ENCODE results near the gene HRG. TPM values are rescaled to one million over a fixed set of nuclear protein-coding genes. Genes with fewer than 3 reads are reported as not detected.

The HRG gene
- total and polyA plus RNA-seq, 2 of the 8 experiments (the other 6 are each of a cell fraction or from before 2014, with no cell fraction given), result 0.03 to 0.15 TPM

DNA sequence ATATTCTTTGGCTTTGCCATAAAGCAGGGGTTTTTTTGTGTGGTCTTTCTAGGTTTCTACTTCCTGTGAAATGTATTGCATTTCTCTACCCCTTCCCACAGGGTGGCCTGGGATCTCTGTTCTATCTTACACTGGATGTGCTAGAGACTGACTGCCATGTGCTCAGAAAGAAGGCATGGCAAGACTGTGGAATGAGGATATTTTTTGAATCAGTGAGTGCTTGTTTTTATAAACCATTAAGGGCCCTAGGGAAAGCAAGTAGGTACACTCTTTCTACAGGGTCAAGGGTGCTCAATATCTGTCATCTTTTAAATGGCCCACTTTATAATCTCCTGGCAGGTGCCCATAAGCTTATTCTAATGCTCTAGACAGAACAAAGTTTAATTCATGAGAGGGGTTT, 24.9 kb upstream of the HRG start (continued):
- TF ChIP-seq, protein P1, sequence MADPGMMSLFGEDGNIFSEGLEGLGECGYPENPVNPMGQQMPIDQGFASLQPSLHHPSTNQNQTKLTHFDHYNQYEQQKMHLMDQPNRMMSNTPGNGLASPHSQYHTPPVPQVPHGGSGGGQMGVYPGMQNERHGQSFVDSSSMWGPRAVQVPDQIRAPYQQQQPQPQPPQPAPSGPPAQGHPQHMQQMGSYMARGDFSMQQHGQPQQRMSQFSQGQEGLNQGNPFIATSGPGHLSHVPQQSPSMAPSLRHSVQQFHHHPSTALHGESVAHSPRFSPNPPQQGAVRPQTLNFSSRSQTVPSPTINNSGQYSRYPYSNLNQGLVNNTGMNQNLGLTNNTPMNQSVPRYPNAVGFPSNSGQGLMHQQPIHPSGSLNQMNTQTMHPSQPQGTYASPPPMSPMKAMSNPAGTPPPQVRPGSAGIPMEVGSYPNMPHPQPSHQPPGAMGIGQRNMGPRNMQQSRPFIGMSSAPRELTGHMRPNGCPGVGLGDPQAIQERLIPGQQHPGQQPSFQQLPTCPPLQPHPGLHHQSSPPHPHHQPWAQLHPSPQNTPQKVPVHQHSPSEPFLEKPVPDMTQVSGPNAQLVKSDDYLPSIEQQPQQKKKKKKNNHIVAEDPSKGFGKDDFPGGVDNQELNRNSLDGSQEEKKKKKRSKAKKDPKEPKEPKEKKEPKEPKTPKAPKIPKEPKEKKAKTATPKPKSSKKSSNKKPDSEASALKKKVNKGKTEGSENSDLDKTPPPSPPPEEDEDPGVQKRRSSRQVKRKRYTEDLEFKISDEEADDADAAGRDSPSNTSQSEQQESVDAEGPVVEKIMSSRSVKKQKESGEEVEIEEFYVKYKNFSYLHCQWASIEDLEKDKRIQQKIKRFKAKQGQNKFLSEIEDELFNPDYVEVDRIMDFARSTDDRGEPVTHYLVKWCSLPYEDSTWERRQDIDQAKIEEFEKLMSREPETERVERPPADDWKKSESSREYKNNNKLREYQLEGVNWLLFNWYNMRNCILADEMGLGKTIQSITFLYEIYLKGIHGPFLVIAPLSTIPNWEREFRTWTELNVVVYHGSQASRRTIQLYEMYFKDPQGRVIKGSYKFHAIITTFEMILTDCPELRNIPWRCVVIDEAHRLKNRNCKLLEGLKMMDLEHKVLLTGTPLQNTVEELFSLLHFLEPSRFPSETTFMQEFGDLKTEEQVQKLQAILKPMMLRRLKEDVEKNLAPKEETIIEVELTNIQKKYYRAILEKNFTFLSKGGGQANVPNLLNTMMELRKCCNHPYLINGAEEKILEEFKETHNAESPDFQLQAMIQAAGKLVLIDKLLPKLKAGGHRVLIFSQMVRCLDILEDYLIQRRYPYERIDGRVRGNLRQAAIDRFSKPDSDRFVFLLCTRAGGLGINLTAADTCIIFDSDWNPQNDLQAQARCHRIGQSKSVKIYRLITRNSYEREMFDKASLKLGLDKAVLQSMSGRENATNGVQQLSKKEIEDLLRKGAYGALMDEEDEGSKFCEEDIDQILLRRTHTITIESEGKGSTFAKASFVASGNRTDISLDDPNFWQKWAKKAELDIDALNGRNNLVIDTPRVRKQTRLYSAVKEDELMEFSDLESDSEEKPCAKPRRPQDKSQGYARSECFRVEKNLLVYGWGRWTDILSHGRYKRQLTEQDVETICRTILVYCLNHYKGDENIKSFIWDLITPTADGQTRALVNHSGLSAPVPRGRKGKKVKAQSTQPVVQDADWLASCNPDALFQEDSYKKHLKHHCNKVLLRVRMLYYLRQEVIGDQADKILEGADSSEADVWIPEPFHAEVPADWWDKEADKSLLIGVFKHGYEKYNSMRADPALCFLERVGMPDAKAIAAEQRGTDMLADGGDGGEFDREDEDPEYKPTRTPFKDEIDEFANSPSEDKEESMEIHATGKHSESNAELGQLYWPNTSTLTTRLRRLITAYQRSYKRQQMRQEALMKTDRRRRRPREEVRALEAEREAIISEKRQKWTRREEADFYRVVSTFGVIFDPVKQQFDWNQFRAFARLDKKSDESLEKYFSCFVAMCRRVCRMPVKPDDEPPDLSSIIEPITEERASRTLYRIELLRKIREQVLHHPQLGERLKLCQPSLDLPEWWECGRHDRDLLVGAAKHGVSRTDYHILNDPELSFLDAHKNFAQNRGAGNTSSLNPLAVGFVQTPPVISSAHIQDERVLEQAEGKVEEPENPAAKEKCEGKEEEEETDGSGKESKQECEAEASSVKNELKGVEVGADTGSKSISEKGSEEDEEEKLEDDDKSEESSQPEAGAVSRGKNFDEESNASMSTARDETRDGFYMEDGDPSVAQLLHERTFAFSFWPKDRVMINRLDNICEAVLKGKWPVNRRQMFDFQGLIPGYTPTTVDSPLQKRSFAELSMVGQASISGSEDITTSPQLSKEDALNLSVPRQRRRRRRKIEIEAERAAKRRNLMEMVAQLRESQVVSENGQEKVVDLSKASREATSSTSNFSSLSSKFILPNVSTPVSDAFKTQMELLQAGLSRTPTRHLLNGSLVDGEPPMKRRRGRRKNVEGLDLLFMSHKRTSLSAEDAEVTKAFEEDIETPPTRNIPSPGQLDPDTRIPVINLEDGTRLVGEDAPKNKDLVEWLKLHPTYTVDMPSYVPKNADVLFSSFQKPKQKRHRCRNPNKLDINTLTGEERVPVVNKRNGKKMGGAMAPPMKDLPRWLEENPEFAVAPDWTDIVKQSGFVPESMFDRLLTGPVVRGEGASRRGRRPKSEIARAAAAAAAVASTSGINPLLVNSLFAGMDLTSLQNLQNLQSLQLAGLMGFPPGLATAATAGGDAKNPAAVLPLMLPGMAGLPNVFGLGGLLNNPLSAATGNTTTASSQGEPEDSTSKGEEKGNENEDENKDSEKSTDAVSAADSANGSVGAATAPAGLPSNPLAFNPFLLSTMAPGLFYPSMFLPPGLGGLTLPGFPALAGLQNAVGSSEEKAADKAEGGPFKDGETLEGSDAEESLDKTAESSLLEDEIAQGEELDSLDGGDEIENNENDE (IDR thresholded peaks at IDR 0.05; ENCODE audit: insufficient replicate concordance, low read length), result no peak
- no peak for TF ChIP-seq CREB1 (IDR thresholded peaks at IDR 0.05)
- no peak for TF ChIP-seq EGR1 (IDR thresholded peaks at IDR 0.05; ENCODE audit: borderline replicate concordance, low read depth, low read length)
- TF ChIP-seq TEAD4 (IDR thresholded peaks at IDR 0.05; ENCODE audit: low read depth, low read length), result no peak
- TF ChIP-seq BRCA1 (IDR thresholded peaks at IDR 0.05; ENCODE audit: low read depth, low read length), result no peak
- TF ChIP-seq BCL11A (IDR thresholded peaks at IDR 0.05; ENCODE audit: low read depth in 2 of 2, low read length in 2 of 2), result no peak
- no peak for TF ChIP-seq GTF2F1 (IDR thresholded peaks at IDR 0.05; ENCODE audit: borderline replicate concordance, low read depth, low read length)
- TF ChIP-seq GABPA (IDR thresholded peaks at IDR 0.05; ENCODE audit: borderline replicate concordance, insufficient read depth, low read length), result no peak
